Endothelial cell of umbilical vein (primary cell): Measurements from ENCODE around the gene BRCA2. TPM values are rescaled to one million over a fixed set of nuclear protein-coding genes. Genes with fewer than 3 reads are reported as not detected.
A peak's percentile ranks its signal among the peaks of the same experiment; 100 is the strongest.

Experiments used
- BruUV-seq: library from RNA; stranded (reverse); fragments of 400-500 nt; replicated peaks from 2 replicates; lab custom pipeline; 2021; lab: Mats Ljungman, UMichigan
- CTCF ChIA-PET: fragments of 300-600, 350-600 bp; sonication (Branson Sonifier 250); formaldehyde crosslinking; loops from one replicate; lab custom pipeline; 2021; ENCODE audit warnings: antibody characterized with exemption, inconsistent platforms; lab: Charles Lee
- POLR2A ChIA-PET: fragments of 300-600, 350-600 bp; sonication (Branson Sonifier 250); formaldehyde crosslinking; loops from one replicate; lab custom pipeline; 2021; ENCODE audit warnings: antibody characterized with exemption, inconsistent platforms; lab: Charles Lee
- DNase-seq: peaks from one replicate; pipeline ENCODE4 v3.0.0-alpha.2; 2011; ENCODE audit warnings: low read depth, low spot score
- FAIRE-seq: peaks from 2 replicates; lab custom pipeline; 2011; peaks lifted over from hg19 to GRCh38; lab: Jason Lieb, UNC
- H2AFZ ChIP-seq: 2 replicates; pipeline ENCODE4 v1.6.0; 2012; ENCODE audit warnings: low read depth, low read length, control low read depth, inconsistent platforms
- H3K27ac ChIP-seq: 2 replicates; pipeline ENCODE4 v1.5.1; 2011; ENCODE audit warnings: low read depth, mild to moderate bottlenecking, control low read depth, low read length, moderate library complexity; ENCODE audit not compliant: insufficient read depth
- H3K27me3 ChIP-seq, 2 experiments: 2 replicates each; pipeline versions ENCODE4 v1.6.0 to v1.6.1; 2011; ENCODE audit warnings: low read length in 2 of 2, mixed read lengths in 1 of 2; ENCODE audit not compliant: control insufficient read depth in 2 of 2, insufficient read depth in 2 of 2
- H3K36me3 ChIP-seq, 2 experiments: 2 replicates in 1 of 2; 3 replicates in 1 of 2; pipeline ENCODE4 v1.5.1; 2011; ENCODE audit warnings: low read length in 2 of 2, mild to moderate bottlenecking in 1 of 2, moderate library complexity in 1 of 2; ENCODE audit not compliant: control insufficient read depth in 2 of 2, insufficient read depth in 2 of 2; ENCODE audit errors: extremely low read depth in 1 of 2
- H3K4me1 ChIP-seq: 3 replicates; pipeline ENCODE4 v1.5.1; 2011; ENCODE audit warnings: mild to moderate bottlenecking, low read length; ENCODE audit not compliant: control insufficient read depth, insufficient read depth; ENCODE audit errors: extremely low read depth
- H3K4me2 ChIP-seq: 2 replicates; pipeline ENCODE4 v1.6.1; 2011; ENCODE audit warnings: low read length, control low read depth, mixed read lengths; ENCODE audit not compliant: insufficient read depth
- H3K4me3 ChIP-seq, 3 experiments: fragments of 200-600 bp in 1 of 3; sonication (generic), shearing (Covaris generic) in 1 of 3; replicated peaks in 1 of 3; 2 replicates each; pipeline ENCODE4 v1.5.1; 2011 to 2016; ENCODE audit warnings: control low read depth in 3 of 3, low read length in 3 of 3, mild to moderate bottlenecking in 2 of 3, inconsistent platforms in 1 of 3, low read depth in 1 of 3, moderate library complexity in 1 of 3; ENCODE audit not compliant: insufficient read depth in 1 of 3
- H3K79me2 ChIP-seq: 2 replicates; pipeline ENCODE4 v1.6.0; 2012; ENCODE audit warnings: low read length, inconsistent platforms; ENCODE audit not compliant: control insufficient read depth, insufficient read depth
- H3K9ac ChIP-seq: replicated peaks from 2 replicates; pipeline ENCODE3; 2011; ENCODE audit warnings: low read length, control low read depth; ENCODE audit not compliant: insufficient read depth; ENCODE audit errors: extremely low read depth
- H3K9me1 ChIP-seq: replicated peaks from 3 replicates; pipeline ENCODE4 v1.6.0; 2011; ENCODE audit warnings: mild to moderate bottlenecking, low read length; ENCODE audit not compliant: control insufficient read depth, insufficient read depth; ENCODE audit errors: extremely low read depth
- H3K9me3 ChIP-seq: replicated peaks from 2 replicates; pipeline ENCODE4 v1.5.1; 2012; ENCODE audit warnings: low read length, inconsistent platforms; ENCODE audit not compliant: control insufficient read depth, insufficient read depth
- H4K20me1 ChIP-seq: replicated peaks from 2 replicates; pipeline ENCODE3; 2011; ENCODE audit warnings: mild to moderate bottlenecking, low read length; ENCODE audit not compliant: control insufficient read depth, insufficient read depth; ENCODE audit errors: extremely low read depth
- CTCF ChIP-seq, 2 donors: IDR thresholded peaks; 1 replicate in 1 of 2; 2 replicates in 1 of 2; pipeline ENCODE4 v1.5.1; 2011; ENCODE audit warnings: low read length in 2 of 2, mild to moderate bottlenecking in 2 of 2, moderate library complexity in 2 of 2, control low read depth in 1 of 2, inconsistent platforms in 1 of 2, low read depth in 1 of 2; ENCODE audit not compliant: insufficient read depth in 1 of 2; ENCODE audit errors: extremely low read depth in 1 of 2
- FOS ChIP-seq: IDR thresholded peaks from 2 replicates; pipeline ENCODE4 v1.6.1; 2011; ENCODE audit warnings: mild to moderate bottlenecking, low read length, moderate library complexity, borderline replicate concordance; ENCODE audit not compliant: insufficient read depth
- GATA2 ChIP-seq: IDR thresholded peaks from 2 replicates; pipeline ENCODE4 v1.7.0; 2011; ENCODE audit warnings: low read depth, mild to moderate bottlenecking, moderate library complexity, mixed read lengths, low read length; ENCODE audit not compliant: insufficient read length, insufficient read depth
- JUN ChIP-seq: IDR thresholded peaks from 2 replicates; pipeline ENCODE4 v1.6.1; 2011; ENCODE audit warnings: borderline replicate concordance, low read depth; ENCODE audit not compliant: insufficient read length, insufficient read depth
- POLR2A ChIP-seq: IDR thresholded peaks from 2 replicates; pipeline ENCODE4 v1.6.1; 2012; ENCODE audit warnings: low read depth, mild to moderate bottlenecking, control low read depth, low read length
- POLR2AphosphoS5 ChIP-seq: IDR thresholded peaks from 2 replicates; pipeline ENCODE4 v1.6.1; 2012; ENCODE audit warnings: low read depth, mild to moderate bottlenecking, control low read depth, low read length, moderate library complexity; ENCODE audit not compliant: insufficient read depth
- dilution Hi-C: fragments of 300-500 bp; cut with MboI; formaldehyde crosslinking; loops from one replicate; pipeline ENCODE4 v1.15.0; 2019; ENCODE audit warnings: low sequenced_read_pairs; ENCODE audit not compliant: extremely low pct_ligation_motif_present
- intact Hi-C: fragments of 100-400 bp; cut with micrococcal nuclease; formaldehyde crosslinking; loops from one replicate; pipeline ENCODE4 v1.10.0; 2022
- polyA plus RNA-seq, 4 experiments: library from polyadenylated mRNA; depleted of rRNA in 3 of 4; stranded (reverse) in 3 of 4; unstranded in 1 of 4; fragments of >200 nt; gene quantifications; 2 replicates each; pipeline versions ENCODE4 v1.2.1 to v1.2.3, GENCODE V29; 2011 to 2012; ENCODE audit warnings: missing spikeins in 1 of 4
- total RNA-seq: library from RNA; stranded (reverse); gene quantifications from 2 replicates; pipeline ENCODE4 v1.2.3, GENCODE V29; 2021

Gene BRCA2
- total and polyA plus RNA-seq, 2 donors (not counting 3 experiments of a cell fraction or from before 2014, with no cell fraction given) = 2.9 to 17.5 TPM

GRCh38 chr13:32272021-32272683 is 43.2 kb upstream of the BRCA2 start:
- H3K4me1 ChIP-seq = peaks cover 33% of the 10 kb centered on the region
- no TSS peak for BruUV-seq
- no peaks in the 10 kb centered on the region for H3K9me3 ChIP-seq
- no peak overlapping the region for H2AFZ ChIP-seq
- no peaks in the 10 kb centered on the region for H3K9me1 ChIP-seq
- peaks cover 14% of the 10 kb centered on the region for H3K79me2 ChIP-seq
- H3K4me3 ChIP-seq = no peak overlapping the region
- CTCF ChIA-PET = interaction anchor here (0.8 to 1.3 kb wide), 4 partner anchors 10 to 27 kb away, joined by 3 to 4 read pairs (median 4); no protein-coding TSS in a partner anchor
- peak; percentile 91 for FAIRE-seq
- H3K27ac ChIP-seq = peak overlapping the region; percentile 51
- dilution Hi-C loops = no loop called here
- no peaks in the 10 kb centered on the region for H4K20me1 ChIP-seq
- H3K36me3 ChIP-seq = peaks cover 13 to 40% of the 10 kb centered on the region in 2 experiments
- no peaks in the 10 kb centered on the region for H3K27me3 ChIP-seq
- peak overlapping the region; percentile 74 for H3K4me2 ChIP-seq
- no peak overlapping the region for H3K9ac ChIP-seq
- peak; percentile 77 for DNase-seq
- intact Hi-C loops = loop anchor here (1.0 kb wide), 2 partner anchors 8 to 13 kb away; no protein-coding TSS in a partner anchor
- TF ChIP-seq POLR2AphosphoS5 (no peak), JUN (peak; percentile 31), POLR2A (peak; percentile 20), FOS (peak; percentile 71), GATA2 (no peak), CTCF (IDR thresholded peaks at IDR 0.05; ENCODE audit: extremely low read depth in 1 of 2, insufficient read depth in 1 of 2, low read depth in 1 of 2, low read length in 2 of 2) (no peak)
- POLR2A ChIA-PET = no interaction called here
